ENCODE results near the gene ZNF512B.

DNA sequence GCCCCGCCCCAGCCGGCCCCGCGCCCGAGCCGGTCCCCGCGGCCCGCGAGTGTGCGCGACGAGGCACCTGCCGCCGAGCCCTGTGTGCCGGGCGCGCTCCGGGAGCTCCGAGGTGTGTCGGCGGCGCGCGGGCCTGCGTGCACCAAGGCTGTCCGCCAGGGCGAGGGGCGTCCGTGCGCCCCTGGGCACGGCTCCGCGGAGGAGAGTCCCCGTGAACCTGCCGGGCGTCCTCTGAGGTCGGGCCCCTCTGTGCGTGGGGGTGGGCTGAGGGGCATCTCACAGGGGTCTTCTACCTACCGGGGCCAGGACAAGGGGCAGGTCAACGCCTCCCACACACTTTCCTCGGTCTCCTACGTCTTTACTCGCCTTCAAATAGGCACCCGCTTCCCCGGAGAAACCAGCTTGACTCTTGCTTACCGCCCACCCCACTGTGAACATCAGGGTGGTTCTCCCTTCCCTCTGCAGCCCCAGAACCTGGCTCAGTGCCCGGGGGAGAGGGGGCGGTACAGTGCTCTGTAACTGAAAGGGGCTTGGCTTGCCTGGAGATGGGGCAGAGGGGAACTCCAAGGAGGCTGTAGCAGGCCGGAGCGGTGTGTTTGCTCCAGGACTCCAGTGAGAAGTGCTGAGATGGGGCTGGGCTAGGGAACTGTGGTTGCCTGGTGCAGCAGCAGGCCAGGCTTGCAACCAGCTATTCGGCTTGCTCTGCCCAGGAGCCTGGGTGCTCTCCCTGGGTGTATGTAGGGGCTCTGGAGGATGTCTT, 10.0 kb upstream of the ZNF512B start, which contains the start of gene SAMD10:
- TF ChIP-seq, protein P1, sequence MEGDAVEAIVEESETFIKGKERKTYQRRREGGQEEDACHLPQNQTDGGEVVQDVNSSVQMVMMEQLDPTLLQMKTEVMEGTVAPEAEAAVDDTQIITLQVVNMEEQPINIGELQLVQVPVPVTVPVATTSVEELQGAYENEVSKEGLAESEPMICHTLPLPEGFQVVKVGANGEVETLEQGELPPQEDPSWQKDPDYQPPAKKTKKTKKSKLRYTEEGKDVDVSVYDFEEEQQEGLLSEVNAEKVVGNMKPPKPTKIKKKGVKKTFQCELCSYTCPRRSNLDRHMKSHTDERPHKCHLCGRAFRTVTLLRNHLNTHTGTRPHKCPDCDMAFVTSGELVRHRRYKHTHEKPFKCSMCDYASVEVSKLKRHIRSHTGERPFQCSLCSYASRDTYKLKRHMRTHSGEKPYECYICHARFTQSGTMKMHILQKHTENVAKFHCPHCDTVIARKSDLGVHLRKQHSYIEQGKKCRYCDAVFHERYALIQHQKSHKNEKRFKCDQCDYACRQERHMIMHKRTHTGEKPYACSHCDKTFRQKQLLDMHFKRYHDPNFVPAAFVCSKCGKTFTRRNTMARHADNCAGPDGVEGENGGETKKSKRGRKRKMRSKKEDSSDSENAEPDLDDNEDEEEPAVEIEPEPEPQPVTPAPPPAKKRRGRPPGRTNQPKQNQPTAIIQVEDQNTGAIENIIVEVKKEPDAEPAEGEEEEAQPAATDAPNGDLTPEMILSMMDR (IDR thresholded peaks at IDR 0.05; ENCODE audit: low read depth, low read length, missing input control): peak; percentile 15
- TF ChIP-seq, protein P2, sequence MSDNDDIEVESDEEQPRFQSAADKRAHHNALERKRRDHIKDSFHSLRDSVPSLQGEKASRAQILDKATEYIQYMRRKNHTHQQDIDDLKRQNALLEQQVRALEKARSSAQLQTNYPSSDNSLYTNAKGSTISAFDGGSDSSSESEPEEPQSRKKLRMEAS (IDR thresholded peaks at IDR 0.05): no peak
- TF ChIP-seq YY1 (IDR thresholded peaks at IDR 0.05): no peak
- TF ChIP-seq, protein P3, sequence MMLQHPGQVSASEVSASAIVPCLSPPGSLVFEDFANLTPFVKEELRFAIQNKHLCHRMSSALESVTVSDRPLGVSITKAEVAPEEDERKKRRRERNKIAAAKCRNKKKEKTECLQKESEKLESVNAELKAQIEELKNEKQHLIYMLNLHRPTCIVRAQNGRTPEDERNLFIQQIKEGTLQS (IDR thresholded peaks at IDR 0.05): no peak
- TF ChIP-seq SP1 (IDR thresholded peaks at IDR 0.05): no peak
- TF ChIP-seq EGR1 (IDR thresholded peaks at IDR 0.05; ENCODE audit: low read depth in 2 of 2): no peak
- TF ChIP-seq JUND (IDR thresholded peaks at IDR 0.05): no peak
- TF ChIP-seq RAD21 (IDR thresholded peaks at IDR 0.05): no peak
- no peak for TF ChIP-seq GABPA (IDR thresholded peaks at IDR 0.05 in 1 of 2, conservative IDR thresholded peaks at IDR 0.05 in 1 of 2)
- no peak for TF ChIP-seq RXRA (IDR thresholded peaks at IDR 0.05)
- no peak for TF ChIP-seq TAF1 (conservative IDR thresholded peaks at IDR 0.05)
- TF ChIP-seq NR2F2 (IDR thresholded peaks at IDR 0.05): no peak
